A673 (cell line): ENCODE results near the gene ENGASE. TPM values are rescaled to one million over a fixed set of nuclear protein-coding genes. Genes with fewer than 3 reads are reported as not detected.

ENCODE experiments used
- BruUV-seq: library from RNA; stranded (reverse); fragments of 400-500 nt; replicated peaks from 2 replicates; lab custom pipeline; 2021; lab: Mats Ljungman, UMichigan
- CTCF ChIA-PET: fragments of 300-600 bp; sonication (Branson Sonifier 250); formaldehyde crosslinking; loops from one replicate; lab custom pipeline; 2022; ENCODE audit warnings: antibody characterized with exemption; lab: Charles Lee
- POLR2A ChIA-PET: fragments of 300-600 bp; sonication (Branson Sonifier 250); formaldehyde crosslinking; loops from one replicate; lab custom pipeline; 2022; ENCODE audit warnings: antibody characterized with exemption; ENCODE audit not compliant: low non-redundant PET; lab: Charles Lee
- DNase-seq: peaks from one replicate; pipeline ENCODE4 v3.0.0-alpha.2; 2015; ENCODE audit warnings: low spot score
- H3K27ac ChIP-seq: fragments of 200-600 bp; sonication (generic); 2 replicates; pipeline ENCODE4 v1.5.1; 2016; ENCODE audit warnings: mixed run types, low read depth, mild to moderate bottlenecking, mixed read lengths, antibody characterized with exemption, low read length; ENCODE audit not compliant: poor library complexity, severe bottlenecking
- H3K27me3 ChIP-seq: fragments of 200-600 bp; sonication (generic); replicated peaks from 2 replicates; pipeline ENCODE4 v1.6.1; 2017; ENCODE audit warnings: mixed run types, low read depth, mild to moderate bottlenecking, mixed read lengths, antibody characterized with exemption, low read length; ENCODE audit not compliant: insufficient read depth, poor library complexity
- H3K36me3 ChIP-seq: fragments of 200-600 bp; sonication (generic); 2 replicates; pipeline ENCODE4 v1.6.1; 2016; ENCODE audit warnings: mixed run types, mild to moderate bottlenecking, mixed read lengths, antibody characterized with exemption, low read length; ENCODE audit not compliant: insufficient read depth, poor library complexity, severe bottlenecking
- H3K4me1 ChIP-seq: fragments of 200-600 bp; sonication (generic); 2 replicates; pipeline ENCODE4 v1.6.1; 2017; ENCODE audit warnings: mixed run types, mild to moderate bottlenecking, mixed read lengths, antibody characterized with exemption, low read length; ENCODE audit not compliant: insufficient read depth, poor library complexity, severe bottlenecking
- H3K4me3 ChIP-seq: fragments of 200-600 bp; sonication (generic); 2 replicates; pipeline ENCODE4 v1.5.1; 2016; ENCODE audit warnings: low read depth, mixed run types, mild to moderate bottlenecking, mixed read lengths, low read length; ENCODE audit not compliant: poor library complexity, severe bottlenecking
- H3K9me3 ChIP-seq: fragments of 200-600 bp; sonication (generic); 2 replicates; pipeline ENCODE4 v1.6.1; 2016; ENCODE audit warnings: mixed run types, low read depth, mild to moderate bottlenecking, mixed read lengths, antibody characterized with exemption, low read length; ENCODE audit not compliant: poor library complexity, severe bottlenecking
- CTCF ChIP-seq: fragments of 300-800, 200-600 bp; sonication (generic); conservative IDR thresholded peaks from 2 replicates; pipeline ENCODE4 v1.5.1; 2017; ENCODE audit warnings: low read depth, mild to moderate bottlenecking, antibody characterized with exemption, low read length, moderate library complexity, mixed read lengths
- EZH2 ChIP-seq: fragments of 200-600 bp; sonication (generic); IDR thresholded peaks from 2 replicates; pipeline ENCODE4 v1.6.1; 2017; ENCODE audit warnings: borderline replicate concordance, low read depth, mild to moderate bottlenecking, mixed read lengths, antibody characterized with exemption, low read length; ENCODE audit not compliant: poor library complexity, severe bottlenecking
- intact Hi-C: fragments of 100-400 bp; cut with micrococcal nuclease; formaldehyde crosslinking; loops from one replicate; pipeline ENCODE4 v1.10.0; 2022; ENCODE audit not compliant: unreplicated experiment
- total RNA-seq: library from RNA; stranded (reverse); gene quantifications from 2 replicates; pipeline ENCODE4 v1.2.3, GENCODE V29; 2021

ENGASE gene
- total RNA-seq, 1 experiment from 2014 or later: 24.4 TPM

GRCh38 chr17:79036596-79036995 lies 38.0 kb upstream of the ENGASE start:
- POLR2A ChIA-PET: no interaction called here
- CTCF ChIA-PET: no interaction called here
- H3K4me3 ChIP-seq: no peak overlapping the region
- H3K4me1 ChIP-seq: peaks cover 4% of the 10 kb centered on the region
- intact Hi-C loops: no loop called here
- no peaks in the 10 kb centered on the region for H3K9me3 ChIP-seq
- TF ChIP-seq CTCF: no peak
- TF ChIP-seq EZH2: no peak
- H3K27ac ChIP-seq: no peak overlapping the region
- peak; percentile 39 for DNase-seq
- no peaks in the 10 kb centered on the region for H3K36me3 ChIP-seq
- BruUV-seq: no TSS peak
- H3K27me3 ChIP-seq: no peaks in the 10 kb centered on the region

DNA sequence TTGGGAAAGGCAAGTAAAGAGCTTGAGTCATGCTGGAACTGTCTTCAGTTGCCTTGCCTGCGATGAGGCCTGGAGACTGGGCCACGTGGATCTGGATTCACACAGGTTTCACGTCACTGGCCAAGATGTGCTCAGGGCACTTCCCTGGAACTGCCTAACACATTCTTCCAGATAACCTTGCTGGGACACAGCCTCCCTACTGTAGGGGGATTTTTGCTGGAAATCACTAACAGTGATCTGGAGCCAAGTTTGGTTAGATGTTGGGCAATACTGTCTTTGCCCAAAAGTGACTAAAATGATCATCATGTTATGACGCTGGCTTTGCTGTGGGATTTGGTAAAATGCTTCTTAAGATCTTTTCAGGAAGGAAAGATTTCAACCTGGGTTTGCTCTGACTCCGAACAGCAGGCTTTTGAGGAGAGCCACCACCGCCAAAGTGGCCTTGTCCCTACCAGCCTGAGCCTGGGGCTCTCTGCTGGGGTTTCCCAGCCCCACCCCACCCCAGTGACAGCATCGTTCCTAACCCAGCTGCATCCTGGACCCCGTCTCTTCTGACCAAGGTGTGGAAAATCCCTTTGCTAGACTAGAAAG lies 36.0 kb upstream of the ENGASE start:
- BruUV-seq: no TSS peak
- H3K9me3 ChIP-seq: no peaks in the 10 kb centered on the region

DNA sequence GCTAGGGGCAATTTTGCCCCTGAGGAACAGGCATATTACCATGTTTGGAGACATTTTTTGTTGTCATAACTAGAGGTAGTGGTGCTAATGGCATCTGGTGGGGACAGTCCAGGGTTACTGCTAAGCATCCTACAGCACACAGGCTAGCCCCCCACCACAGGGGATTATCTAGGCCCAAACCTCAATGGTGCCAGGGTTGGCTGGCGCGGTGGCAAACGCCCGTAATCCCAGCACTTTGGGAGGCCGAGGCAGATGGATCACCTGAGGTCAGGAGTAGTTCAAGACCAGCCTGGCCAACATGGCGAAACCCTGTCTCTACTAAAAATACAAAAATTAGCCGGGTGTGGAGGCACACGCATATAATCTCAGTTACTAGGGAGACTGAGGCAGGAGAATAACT lies 35.5 kb upstream of the ENGASE start:
- Histone ChIP-seq H3K9me3 (no peaks in the 10 kb centered on the region), H3K4me1 (peaks cover 4% of the 10 kb centered on the region), H3K4me3 (no peak overlapping the region), H3K27ac (no peak overlapping the region), H3K27me3 (no peaks in the 10 kb centered on the region), H3K36me3 (no peaks in the 10 kb centered on the region)
- POLR2A ChIA-PET: no interaction called here
- no peak for DNase-seq
- CTCF ChIA-PET: interaction anchor here (0.6 kb wide), 1 partner anchor 12 kb away, joined by 8 read pairs; no protein-coding TSS in a partner anchor
- intact Hi-C loops: no loop called here
- no TSS peak for BruUV-seq
- TF ChIP-seq CTCF (no peak), EZH2 (no peak)

More for the DNA sequence above, 36.0 kb upstream of the ENGASE start:
- no peaks in the 10 kb centered on the region for H3K27me3 ChIP-seq
- intact Hi-C loops: no loop called here
- H3K27ac ChIP-seq: no peak overlapping the region
- POLR2A ChIA-PET: no interaction called here
- DNase-seq: no peak
- no peak for TF ChIP-seq CTCF
- TF ChIP-seq EZH2: no peak
- CTCF ChIA-PET: interaction anchor here (0.6 kb wide), 2 partner anchors 12 to 432 kb away, joined by 3 to 8 read pairs; no protein-coding TSS in a partner anchor
- H3K36me3 ChIP-seq: no peaks in the 10 kb centered on the region
- no peak overlapping the region for H3K4me3 ChIP-seq
- peaks cover 4% of the 10 kb centered on the region for H3K4me1 ChIP-seq
